ENCODE data around the gene FBRSL1.

FBRSL1 gene

DNA sequence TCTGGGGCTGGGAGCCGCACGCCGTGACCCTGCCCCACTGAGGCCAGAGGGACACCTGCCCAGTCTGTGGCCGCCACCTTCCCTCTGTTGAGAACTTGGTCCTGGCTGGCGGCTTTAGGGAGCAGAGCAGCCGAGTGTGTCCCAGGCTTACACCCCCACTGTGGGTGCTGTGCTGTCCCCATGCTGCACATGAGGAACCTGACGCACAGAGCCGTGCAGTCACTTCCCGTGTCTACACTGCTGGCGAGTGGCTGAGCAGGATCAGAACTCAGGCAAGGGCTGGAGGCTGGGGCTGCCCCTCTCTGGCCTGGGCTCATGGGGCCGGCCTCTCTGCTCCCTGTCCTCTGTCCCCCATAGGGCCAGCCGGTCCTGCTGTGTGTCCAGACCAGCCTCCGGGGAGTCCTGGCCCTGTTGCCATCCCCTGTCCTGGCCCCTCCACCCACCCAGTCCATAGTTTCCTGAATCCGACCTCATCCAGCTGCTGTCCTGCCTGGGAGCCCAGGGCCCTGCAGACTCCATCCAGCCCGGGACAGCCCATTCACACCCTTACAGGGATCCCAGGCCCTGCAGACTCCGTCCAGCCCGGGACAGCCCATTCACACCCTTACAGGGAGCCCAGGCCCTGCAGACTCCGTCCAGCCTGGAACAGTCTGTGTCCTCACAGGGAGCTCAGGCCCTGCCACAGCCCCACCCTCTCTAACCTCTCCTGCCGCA, 10.3 kb downstream of the FBRSL1 start:
- no peak for DNase-seq

GRCh38 chr12:132500856-132501180, 10.9 kb downstream of the FBRSL1 start:
- no peak for DNase-seq

- no peak for DNase-seq
Observed at GRCh38 chr12:132501204-132501940, 11.4 kb downstream of the FBRSL1 start.

- no peak for DNase-seq
Observed at GRCh38 chr12:132502149-132502881, 12.4 kb downstream of the FBRSL1 start.

GRCh38 chr12:132502882-132503193, 12.9 kb downstream of the FBRSL1 start:
- DNase-seq = no peak

DNA sequence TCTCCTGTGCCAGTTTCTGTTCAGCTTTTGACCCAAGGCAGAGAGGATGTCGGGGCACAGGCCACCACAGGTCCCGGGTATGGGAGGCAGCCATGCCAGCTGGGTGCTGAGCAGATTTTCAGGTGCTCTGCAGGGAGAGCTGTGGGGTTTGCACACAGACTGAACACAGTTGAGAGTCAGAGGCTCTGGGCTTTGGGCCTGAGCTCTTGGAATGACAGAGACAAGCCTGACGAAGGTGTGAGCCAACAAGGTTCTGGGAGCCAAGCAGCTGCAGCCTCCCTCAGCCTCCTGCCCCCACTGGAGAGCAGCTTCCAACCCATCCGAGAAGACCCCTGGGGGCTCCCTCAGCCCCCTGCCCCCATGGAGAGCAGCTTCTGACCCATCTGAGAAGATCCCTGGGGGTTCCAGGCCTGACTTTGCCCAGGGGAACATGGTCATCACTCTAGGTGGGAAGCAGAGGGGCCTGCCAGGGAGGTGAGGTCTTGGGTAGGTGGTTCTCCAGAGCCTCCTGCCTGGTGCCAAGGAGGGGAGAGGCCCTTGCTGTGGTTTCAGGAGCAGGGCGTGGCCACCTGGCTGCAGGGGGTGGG, 13.8 kb downstream of the FBRSL1 start:
- no peak for DNase-seq

- no peak for DNase-seq
Observed at GRCh38 chr12:132505105-132505851, 15.3 kb downstream of the FBRSL1 start.

- DNase-seq = no peak
Observed at GRCh38 chr12:132505852-132506219, 15.9 kb downstream of the FBRSL1 start.

- peak; percentile 61 for DNase-seq
Observed at GRCh38 chr12:132506328-132507160, 16.6 kb downstream of the FBRSL1 start.

DNA sequence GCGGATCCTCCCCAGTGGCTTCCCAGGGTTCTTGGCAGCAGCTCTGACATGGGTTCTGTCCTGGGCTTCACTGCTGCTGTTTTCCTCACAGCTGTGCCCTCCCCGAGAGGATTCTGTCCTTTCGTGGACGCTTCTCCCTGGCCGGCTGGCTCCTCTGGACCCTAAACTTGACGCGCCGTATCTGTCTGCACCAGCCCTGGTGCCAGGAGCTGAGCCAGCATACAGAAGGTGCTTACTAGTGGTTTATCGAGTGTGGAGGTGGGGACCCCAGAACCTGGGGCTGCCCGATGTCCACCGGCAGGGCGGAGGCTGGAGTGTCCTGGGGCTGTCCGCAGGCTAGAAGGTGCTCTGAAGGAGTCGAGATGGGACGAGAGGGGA, 17.2 kb downstream of the FBRSL1 start:
- DNase-seq = no peak

GRCh38 chr12:132507656-132508490, 17.9 kb downstream of the FBRSL1 start:
- DNase-seq = no peak

DNA sequence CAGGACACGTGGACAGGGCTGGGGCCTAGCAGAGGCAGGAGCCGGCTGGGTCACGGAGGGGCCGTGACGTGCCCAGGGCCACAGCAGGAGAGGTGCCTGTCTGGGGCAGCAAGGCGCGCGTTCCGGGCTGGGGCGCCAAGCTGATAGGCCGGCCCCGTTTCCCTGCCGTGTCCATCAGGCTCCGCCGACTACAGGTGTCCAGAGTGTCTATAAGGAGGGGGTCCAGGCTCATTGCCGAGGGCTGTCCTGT, 18.5 kb downstream of the FBRSL1 start:
- DNase-seq = no peak

DNA sequence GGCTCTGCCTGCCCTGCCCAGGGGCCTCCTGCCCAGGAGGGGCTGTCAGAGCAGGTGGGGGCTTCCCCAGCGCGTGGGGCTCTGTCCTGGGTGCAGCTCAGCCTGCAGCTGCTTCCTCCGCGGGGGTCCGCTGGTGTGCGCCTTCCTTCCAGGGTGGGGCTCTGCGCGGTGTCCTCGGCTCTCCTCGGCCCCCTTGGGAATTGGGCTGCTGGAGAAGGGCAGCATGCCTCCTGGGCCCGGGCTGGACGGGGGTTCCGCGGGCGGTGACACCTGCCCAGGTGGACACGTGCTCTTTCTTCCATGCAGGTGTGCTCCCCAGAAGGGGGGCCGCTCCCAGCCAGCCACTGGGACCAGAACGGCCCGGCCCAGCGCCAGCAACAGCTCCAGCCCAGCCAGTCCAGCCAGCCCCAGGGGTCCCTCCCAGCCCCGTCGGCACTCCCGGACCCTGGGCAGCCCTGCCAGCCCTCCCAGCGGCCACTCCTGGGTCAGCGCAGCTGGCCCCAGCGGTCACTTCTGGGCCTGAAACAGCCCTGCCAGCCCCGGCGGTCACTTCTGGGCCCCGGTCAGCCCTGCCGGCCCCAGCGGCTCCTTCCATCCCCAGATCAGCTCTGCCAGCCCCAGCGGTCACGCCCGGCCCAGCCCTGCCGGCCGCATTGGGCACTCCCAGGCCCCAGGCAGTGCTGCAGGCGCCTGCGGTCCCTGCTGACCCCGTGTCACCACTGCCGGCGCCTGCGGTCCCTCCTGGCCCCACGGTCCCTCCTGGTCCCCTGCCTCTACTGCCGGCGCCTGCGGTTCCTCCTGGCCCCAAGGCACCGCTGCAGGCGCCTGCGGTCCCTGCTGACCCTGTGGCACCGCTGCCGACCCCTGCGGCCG, 19.1 kb downstream of the FBRSL1 start:
- DNase-seq = no peak

- DNase-seq = no peak
Observed at GRCh38 chr12:132510111-132510724, 20.3 kb downstream of the FBRSL1 start.

DNA sequence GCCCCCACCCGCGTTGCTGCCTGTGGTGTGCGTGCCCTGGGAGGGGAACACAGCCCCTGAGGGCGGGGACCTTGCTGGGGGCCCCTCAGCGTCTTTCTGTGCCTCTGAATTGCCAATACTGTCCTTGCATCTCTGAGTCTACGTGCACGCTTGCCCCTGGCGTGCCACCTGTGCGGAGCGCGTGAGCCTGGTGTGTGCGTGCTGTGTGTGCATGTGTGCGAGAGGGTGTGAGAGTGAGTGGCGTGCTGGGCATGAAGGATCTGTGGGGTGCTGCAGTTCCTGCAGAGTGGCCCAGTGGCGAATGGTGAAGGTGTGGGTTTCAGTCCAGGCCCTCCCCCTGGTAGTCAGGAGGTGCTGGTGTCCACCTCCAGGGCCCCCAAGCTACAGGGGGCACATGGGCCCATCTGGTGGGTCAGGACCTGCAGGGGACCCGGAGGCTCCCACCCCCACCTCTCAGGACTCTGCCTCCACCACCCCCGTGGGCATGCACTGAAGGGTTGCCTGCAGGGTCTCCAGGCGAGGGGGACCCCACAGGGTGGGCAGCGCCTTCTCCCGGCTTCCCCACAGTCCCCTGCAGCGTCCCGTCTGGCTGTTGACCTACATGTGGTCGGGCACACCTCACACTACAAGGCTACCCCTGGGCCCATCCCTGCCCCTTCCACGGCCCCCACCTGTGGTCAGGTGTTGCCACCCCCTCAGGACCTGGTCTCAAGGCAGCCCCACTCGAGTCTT, 21.0 kb downstream of the FBRSL1 start:
- DNase-seq = no peak

DNA sequence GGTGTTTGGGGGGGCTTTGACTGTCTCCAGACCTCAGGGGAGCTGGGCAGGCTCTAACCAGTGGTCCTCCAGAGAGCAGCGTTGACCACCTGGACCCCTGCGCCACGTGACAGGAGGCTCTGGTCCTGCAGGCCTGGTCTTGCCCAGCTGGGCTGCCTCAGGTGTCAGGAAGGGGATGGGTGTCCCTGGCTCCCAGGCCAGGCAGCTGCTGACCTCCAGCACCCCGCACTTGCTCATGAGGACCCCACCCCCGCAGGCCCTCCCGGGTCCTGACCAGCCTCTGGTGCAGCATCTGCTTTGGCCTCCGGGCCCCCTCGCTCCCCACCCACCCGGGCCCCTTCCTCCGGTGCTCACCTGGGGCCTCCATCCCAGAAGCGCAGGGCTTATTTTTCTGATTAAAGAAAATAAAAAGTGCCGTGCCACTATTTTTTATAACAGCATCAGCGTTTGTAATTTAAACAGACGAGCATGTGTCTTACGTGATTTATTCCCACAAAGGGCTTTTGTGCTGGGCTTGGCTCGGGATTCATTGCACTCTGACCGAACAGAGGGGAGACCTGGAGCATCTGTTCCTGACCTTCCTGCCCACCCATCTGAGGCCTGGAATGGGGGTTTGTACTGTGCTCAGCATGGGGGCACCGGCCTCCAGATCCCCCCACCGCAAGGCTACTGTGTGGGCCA, 21.7 kb downstream of the FBRSL1 start:
- no peak for DNase-seq

DNA sequence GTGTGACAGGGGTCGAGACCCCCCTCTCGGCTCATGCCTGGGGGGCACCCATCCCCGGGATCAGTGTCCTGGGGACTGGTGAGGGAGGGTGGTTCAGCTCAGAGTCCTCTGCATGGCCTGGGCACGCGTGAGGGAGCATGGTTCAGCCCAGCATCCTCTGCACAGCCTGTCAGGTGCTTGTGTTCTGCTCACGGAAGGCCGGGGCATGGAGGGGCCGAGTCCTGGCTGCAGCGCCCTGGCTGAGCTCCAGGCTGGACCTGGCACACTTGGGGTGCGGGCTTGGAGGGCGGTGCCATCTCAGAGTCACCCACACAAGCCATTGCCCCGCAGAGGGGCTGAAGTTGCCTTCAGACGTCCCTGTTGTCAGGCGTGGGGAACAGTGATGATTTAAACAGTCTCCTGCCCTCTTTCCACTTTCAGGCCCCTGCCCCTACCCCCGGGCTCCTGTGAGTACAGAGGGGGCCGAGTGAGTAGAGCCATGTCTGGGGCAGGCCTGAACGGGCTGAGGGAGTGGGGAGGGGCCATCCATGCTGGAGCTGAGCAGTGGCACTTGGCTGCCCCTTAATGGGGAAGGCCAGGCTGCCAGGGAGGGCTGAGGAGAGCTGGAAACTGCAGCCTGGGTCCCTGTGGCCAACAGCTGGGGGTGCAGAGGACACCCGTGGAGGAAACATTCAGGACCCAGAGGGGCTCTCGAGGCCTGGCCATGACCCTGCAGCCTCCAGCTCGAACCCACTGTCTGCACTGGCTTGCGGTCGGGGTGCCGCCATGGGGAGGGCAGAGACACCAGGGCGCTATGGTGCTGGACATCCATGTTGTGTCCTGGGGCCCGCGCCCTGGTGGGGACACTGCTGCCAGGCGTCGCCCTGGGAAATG, 22.5 kb downstream of the FBRSL1 start:
- DNase-seq = no peak

GRCh38 chr12:132513070-132513398, 23.1 kb downstream of the FBRSL1 start:
- no peak for DNase-seq

All from activated CD8-positive, alpha-beta memory T cell treated with anti-CD3 and anti-CD28 coated beads, Interleukin-2, amount 50 U/mL, for 4 hours (primary cell).